NOMO-1 treated with DMSO at 0.1 percent for 48 hours (cell line): ENCODE results near the gene UBL4B.

Experiments used
- DNase-seq: peaks from one replicate; lab custom pipeline; 2025; ENCODE audit not compliant: unreplicated experiment; lab: John Stamatoyannopoulos, UW

UBL4B gene

GRCh38 chr1:110113551-110113950 lies 1.3 kb downstream of the UBL4B start:
- no peak for DNase-seq

DNA sequence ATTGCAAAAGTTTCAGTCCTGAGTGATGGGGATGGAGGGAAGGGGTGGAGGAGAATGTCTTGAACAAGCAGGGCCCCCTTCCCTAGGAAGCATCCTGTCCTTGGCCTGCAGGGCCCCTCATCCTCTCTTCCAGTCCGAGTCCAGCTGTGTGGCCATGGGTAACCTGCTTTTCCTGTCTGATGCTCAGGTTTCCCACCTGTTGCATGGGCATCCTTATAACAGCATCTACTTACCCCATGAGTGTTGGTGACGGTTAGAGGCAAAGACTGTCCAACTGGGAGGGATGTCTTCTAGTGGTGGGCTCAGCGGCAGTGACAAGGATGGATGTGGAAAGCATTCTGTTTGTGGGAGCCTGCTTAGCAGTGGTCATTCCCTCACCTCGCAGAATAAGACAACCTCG lies 1.9 kb downstream of the UBL4B start:
- no peak for DNase-seq

DNA sequence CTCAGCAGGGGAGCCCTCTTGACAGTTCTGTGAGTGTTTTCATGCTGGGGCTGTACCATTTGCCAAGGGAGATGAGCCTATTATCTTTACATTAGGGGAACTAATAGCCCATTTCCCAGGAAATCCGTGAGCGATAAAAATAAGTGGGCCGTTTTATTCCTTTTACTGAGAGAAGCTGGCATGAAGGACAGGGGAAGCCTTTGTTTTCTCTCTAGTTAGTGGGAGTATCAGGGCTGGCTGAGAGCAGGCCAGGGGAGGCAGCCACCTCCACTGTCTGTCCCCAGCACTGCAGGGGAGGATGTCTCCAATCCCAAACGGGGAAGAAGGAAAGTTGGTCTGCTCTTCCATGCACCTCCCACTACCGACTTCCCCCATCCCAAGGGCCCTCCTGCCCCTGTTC lies 2.5 kb downstream of the UBL4B start:
- no peak for DNase-seq

DNA sequence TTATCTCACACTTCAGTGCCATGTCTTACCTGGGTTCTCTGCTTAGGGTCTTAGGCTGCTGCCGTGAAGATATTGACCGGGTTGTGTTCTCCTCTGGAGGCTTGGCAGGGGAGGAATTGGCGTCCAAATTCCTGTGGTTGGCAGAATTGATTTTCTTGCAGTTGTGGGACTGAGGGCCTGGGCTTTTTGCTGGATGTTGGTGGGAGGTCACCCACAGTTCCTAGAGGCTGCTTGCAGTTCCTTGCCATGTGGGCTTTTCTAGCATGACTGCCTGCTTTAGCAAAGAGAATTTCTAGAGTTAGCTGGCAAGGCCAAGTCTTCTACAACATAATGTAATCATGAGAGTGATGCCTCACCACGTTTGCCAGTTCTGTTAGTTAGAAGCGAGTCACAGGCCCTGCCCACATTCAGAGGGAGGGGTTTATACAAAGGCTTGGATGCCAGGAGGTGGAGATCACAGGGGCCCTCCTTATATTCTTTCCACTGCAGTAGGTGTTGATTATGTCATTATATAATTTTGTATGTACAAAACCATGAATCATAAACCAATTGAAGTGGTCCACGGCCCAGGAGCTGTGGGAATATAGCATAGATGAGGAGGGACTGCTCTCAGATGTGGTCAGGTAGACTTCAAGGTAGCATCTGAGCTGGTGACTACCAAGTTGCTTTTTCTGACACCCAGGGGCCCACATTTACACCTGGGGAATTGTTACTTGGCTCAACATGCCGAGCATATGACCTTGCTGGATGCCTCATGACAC lies 6.6 kb downstream of the UBL4B start:
- no peak for DNase-seq

DNA sequence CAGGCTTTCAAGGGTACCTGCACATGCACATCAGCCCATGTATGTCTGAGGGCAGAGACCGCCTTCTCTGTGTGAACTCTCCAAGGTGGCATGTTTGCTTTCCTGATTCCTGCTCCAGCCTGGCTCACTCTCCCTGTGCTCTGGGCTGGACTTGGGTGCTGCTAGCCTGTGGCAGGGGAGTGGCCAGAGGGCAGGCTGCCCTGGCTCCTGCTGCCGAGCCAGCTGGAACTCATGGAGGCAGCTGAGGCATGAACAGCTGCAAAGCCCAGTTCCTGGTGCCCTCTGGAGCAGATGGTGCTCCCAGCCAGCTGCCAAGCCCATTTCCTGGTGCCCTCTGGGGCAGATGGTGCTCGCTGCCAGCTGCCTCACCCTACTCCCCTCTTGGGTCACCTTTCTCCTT lies 7.6 kb downstream of the UBL4B start:
- DNase-seq: no peak

GRCh38 chr1:110120960-110121561 lies 8.8 kb downstream of the UBL4B start:
- no peak for DNase-seq

DNA sequence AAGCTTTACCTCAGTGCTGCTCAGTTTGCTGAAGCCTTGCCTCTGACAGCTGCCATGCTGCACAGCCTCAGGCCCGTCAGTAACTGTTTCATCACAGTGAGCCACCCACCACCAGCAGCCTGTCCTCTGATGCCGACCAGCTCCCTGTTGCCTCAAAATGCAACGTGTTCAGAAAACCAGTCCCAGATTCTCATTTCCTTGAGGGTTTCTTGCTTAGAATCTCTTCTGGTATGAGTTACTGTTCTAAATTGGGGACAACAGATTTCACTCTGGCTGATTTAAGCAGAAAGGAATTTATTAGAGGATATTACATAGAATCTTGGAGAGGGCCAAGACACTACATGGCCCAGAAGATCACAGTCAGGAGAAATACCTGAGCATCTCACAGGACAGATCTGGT lies 11.0 kb downstream of the UBL4B start:
- DNase-seq: no peak

- no peak for DNase-seq
Measured at GRCh38 chr1:110125810-110126209, 13.6 kb downstream of the UBL4B start.

DNA sequence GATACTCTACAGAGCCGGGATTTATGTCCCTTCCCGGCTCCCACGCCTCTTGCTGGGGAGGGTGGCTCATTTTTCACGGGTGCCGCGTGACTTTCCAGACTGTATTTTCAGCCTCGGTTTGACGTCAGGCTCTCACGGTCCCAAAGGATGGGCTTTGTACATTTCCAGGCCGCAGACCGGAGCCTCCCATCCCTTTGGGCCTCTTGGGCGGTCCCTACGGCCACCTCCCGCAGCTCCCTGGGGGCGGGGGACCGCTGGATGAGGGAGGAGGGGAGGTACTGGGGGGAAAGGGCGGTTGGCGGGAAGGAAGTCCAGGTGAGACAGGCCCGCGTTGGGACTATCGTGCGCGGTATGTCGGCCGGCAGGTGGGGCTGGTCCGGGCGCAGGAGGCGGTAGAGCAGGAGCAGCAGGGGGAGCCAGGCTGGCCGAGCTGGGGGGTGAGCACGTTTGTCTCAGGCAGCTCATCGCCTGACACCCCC lies 17.9 kb downstream of the UBL4B start:
- no peak for DNase-seq

DNA sequence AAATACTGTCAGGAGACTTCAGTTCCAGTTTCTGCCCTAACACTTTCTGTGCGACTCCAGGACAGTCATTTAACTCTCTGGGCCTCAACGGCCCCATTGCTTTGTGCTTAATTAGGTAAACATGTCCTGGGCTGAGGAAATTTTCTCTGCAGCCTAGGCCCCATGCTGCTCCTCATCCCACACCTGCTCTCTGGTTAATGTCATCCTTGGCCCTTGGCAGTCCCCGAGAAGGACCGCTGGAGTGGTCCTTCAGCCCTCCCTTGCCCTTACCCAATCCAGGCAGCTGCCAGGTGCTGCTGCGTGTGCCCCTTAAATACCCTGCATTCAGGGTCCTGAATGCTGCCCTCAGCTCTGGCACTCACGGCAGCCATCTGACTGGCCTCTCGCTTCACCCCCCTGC lies 18.7 kb downstream of the UBL4B start:
- no peak for DNase-seq

DNA sequence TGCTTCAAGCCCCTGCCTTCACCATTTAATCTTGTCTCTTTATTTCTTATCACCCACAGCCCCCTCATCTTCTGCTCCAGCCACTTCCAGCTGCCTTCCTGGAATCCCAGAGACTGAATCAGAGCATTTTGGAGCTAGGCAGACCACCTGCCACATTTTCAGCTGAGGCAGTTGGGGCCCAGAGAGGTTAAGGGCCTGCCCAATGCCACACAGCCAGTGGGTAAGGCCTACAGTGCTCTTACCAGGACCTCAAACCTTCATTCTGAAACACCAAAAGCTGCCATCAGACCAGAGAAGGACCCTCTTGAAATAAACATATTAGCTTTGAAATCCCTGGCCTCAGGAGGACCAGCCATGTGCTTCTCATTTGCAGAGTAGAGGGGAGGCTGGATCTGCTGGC lies 20.4 kb downstream of the UBL4B start:
- no peak for DNase-seq

DNA sequence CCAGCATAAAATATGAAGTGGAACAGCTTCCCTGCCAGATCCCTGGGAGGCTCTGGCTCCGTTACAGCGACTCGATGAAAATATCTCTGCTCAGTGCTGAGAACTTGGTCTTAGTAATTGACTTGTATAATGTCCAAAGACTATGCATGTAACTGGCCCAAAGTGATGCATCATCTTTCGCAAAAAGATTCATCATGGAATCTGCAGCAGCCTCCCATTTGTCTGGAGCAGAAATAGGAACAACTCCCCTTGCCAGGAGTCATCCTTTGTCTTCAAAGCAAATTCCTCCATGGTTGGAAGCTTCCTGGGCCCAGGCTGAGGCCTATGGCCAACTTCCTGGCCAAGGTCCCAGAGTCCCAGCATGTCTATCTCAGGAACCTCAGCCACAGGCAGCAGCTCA lies 21.2 kb downstream of the UBL4B start:
- no peak for DNase-seq

DNA sequence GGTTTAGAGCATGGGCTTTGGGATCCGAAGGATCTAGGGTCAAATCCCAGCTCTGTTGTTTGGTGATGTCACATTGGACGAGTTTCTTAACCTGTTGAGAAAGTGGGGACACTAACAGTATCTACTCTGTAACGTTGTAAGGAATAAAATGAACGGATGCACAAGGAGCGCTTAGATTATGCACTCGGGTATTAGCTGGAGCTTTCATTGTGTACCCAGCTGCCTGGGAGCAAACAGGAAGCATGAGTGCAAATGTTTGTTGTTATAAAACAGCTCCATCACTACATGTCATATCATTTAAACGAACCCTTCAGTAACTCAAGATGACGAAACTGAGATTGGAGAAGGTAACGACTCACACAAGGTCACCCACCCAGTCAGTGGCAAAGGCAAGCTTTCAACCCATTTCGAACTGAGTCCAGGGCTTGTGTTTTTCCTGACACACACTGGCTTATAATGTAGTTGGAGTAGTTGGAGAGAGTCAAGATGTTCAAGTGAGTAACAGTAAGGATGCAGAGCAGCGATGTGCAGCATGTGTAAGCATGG lies 21.9 kb downstream of the UBL4B start:
- DNase-seq: no peak

DNA sequence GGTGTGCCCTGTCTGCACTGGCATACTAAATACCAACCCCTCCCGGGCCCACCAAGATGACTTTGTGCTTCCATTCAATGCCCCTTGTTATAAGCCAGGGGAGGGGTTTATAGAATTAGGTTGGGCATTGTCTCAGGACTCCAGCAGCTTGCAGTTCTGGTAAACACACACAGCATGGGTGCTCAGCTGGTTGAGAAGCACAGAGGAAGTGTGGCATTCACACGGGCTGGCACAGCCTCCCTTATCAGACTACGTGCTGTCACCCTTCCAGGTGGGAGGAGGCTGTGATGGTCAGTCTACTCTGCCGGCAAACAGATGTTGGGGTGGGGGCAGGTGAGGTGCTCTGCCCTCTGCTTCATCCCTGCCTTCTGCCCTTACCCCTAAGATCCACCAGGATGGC lies 23.0 kb downstream of the UBL4B start:
- DNase-seq: no peak

DNA sequence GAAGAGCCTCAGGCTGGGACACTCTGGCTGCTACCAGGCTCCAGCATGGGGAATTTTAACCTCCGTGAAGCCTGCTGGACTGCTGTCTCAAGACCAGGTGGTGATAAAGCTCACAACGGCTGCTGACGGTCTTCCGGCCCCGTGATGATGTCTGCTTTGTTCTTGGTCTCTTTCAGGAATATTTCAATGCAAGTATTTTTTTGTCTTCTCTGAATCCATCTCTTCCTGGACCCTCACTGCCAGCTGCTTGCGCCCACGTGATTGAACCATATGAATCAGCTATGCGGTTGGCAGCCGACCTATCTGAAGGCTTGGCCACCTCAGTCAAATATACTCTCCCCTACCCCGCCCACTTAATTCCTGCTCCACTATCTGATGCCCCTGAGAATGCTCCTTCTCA lies 23.4 kb downstream of the UBL4B start:
- no peak for DNase-seq

GRCh38 chr1:110136911-110137310 lies 24.7 kb downstream of the UBL4B start:
- DNase-seq: no peak

DNA sequence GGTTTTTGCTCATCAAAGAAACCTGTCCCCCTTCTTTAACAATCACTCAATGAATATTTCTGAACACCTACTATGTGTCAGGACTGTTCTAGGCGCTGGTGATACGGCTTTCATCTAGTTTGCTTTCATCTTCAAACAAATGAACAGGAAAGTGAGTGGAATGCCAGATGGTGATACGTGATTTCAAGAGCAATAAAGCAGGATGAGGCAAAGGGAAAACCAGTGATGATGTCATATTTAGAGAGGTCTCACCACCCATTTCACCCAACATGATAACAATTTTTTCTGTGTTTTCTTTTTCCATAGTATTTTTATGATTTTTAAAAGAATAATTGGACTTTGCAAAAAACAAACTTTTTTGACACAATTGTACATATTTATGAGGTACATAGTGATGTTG lies 26.7 kb downstream of the UBL4B start:
- no peak for DNase-seq

DNA sequence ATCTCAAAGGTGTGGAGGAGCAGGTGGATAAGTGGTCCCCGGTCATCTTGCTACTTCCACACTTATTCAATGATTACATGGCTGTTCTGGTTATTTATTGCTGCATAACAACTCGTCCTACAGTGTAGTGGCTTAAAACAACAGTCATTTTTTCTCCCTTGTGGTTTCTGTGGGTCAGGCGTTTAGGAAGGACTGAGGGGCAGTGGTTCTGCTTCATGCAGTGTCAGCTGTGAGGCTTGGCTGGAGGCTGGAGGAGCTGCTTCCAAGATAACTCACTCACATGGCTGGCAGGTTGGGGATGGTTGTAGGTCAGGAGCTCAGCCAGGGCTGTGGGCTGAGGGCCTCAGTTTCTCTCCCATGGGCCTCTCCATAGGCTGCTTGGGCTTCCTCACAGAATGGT lies 32.1 kb downstream of the UBL4B start:
- no peak for DNase-seq

DNA sequence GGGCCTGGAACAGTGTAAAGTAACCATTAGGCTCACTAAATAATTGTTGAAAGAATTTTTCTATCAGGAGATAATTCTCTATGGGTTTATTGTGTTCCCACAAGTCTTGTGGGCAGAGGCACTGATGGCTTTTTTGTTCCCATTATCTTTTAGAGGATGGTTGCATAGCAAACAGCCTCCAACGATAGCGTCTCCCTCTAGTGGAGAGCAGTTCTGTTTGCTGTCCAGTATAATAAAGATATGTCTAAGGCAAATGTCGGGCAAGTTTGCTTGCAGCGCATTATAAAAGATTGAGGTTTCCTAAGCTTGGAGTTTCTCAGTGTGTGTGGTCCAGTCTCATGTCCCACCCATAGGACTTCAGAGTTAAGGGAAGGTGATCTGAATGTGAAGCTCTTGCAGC lies 36.7 kb downstream of the UBL4B start:
- DNase-seq: no peak

DNA sequence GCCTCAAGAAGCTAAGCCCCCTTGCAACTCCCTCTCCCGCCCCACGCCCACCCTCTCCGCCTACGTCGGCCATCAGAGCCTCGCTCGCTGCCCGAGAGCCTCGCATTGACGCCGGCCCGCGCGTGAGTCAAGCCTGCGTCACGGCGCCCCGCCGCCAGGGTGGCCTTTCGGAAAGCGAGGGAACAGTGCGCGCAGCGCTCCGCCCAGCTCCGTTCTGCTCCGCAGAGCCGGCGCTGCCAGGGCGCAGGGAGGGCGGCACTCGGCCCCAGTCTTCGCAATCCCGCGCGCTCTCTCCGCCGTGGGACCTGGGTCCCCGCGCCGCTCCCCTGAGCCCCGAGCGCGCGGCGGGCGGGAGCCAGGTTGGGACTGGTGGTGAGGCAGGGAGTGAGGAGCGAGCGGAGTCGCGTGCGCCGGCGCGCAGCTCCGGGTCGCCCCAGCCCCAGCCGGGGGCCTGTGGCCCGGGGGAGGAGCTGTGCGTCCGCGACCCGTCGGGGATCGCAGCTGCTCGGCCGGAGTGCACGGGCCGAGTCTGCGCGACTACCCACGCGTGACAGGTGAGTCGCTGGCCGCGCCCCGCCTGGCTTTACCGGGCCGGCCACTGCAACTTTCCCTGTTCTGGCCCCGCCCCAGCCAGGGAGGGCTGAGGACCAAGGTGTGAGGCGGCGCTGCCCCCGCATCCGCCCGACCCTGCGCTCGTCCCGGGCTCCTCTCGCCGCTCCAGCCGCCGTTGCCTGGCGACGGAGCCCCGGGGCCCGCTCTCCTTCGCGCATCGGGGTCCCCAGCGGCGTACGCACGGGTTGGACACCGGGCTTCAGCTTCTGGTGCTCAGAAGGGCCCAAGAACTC lies 38.3 kb downstream of the UBL4B start, which contains the start of gene SLC6A17:
Gene SLC6A17, plus strand, starts transcription at position 165 of the 845 bp plus-strand sequence. CDS start 16,436 bp downstream, outside the sequence.
- no peak for DNase-seq

GRCh38 chr1:110151175-110151669 lies 39.0 kb downstream of the UBL4B start:
- DNase-seq: no peak
